ENCODE data around the gene DNASE1L2. TPM values are rescaled to one million over a fixed set of nuclear protein-coding genes. Genes with fewer than 3 reads are reported as not detected.

Gene DNASE1L2
- total and polyA plus RNA-seq, 2 of the 8 experiments (the other 6 are each of a cell fraction or from before 2014, with no cell fraction given), result 0.35 to 0.97 TPM

- TF ChIP-seq POU5F1 (IDR thresholded peaks at IDR 0.05; ENCODE audit: low read depth, low read length), result no peak
- TF ChIP-seq KDM1A (IDR thresholded peaks at IDR 0.05; ENCODE audit: borderline replicate concordance, low read length), result no peak
- TF ChIP-seq ASH2L (IDR thresholded peaks at IDR 0.05; ENCODE audit: low read length), result no peak
- TF ChIP-seq CREB1 (IDR thresholded peaks at IDR 0.05), result no peak
These were observed 31.7 kb upstream of the DNASE1L2 start (continued) for GRCh38 chr16:2204416-2205103.

Measured in H1 (cell line).